Right atrium auricular region (tissue), 2 donors: Measurements from ENCODE around the gene TMEM255B. TPM values are rescaled to one million over a fixed set of nuclear protein-coding genes. Genes with fewer than 3 reads are reported as not detected.

Experiments
- DNase-seq: peaks from one replicate; pipeline ENCODE4 v3.0.0-alpha.2; 2019; ENCODE audit warnings: low spot score
- H3K27ac ChIP-seq, 2 donors: fragments of 200-600 bp; sonication (generic); 1 replicate in 1 of 2; 2 replicates in 1 of 2; pipeline ENCODE4 v1.5.1; 2016 to 2019
- H3K27me3 ChIP-seq, 2 donors: fragments of 200-600 bp; sonication (generic); one replicate each; pipeline versions ENCODE4 v1.5.1 to v1.6.0; 2017 to 2019
- H3K36me3 ChIP-seq: fragments of 200-600 bp; sonication (generic); one replicate; pipeline ENCODE4 v1.5.1; 2016
- H3K4me1 ChIP-seq, 2 donors: fragments of 200-600 bp; sonication (generic); one replicate each; pipeline versions ENCODE4 v1.5.1 to v1.6.0; 2017 to 2019
- H3K4me3 ChIP-seq, 2 donors: fragments of 200-600 bp; sonication (generic); 1 replicate in 1 of 2; 2 replicates in 1 of 2; pipeline ENCODE4 v1.5.1; 2017 to 2019; ENCODE audit warnings: mild to moderate bottlenecking in 1 of 2, moderate library complexity in 1 of 2
- H3K9me3 ChIP-seq, 2 donors: fragments of 200-600 bp; sonication (generic); one replicate each; pipeline ENCODE4 v1.5.1; 2019
- total RNA-seq, 2 donors: library from RNA; depleted of rRNA; stranded (reverse); fragments of >200 nt; gene quantifications; one replicate each; pipeline ENCODE4 v1.1.0, GENCODE V29; 2016
- TF ChIP-seq, protein P1 (sequence below), 2 donors: fragments of 200-600 bp; sonication (generic); IDR thresholded peaks; one replicate each; pipeline ENCODE4 v1.5.1; 2019; ENCODE audit warnings: antibody characterized with exemption in 2 of 2

TMEM255B gene
- total RNA-seq, 2 donors from 2014 or later: 5.2 to 6.0 TPM

DNA sequence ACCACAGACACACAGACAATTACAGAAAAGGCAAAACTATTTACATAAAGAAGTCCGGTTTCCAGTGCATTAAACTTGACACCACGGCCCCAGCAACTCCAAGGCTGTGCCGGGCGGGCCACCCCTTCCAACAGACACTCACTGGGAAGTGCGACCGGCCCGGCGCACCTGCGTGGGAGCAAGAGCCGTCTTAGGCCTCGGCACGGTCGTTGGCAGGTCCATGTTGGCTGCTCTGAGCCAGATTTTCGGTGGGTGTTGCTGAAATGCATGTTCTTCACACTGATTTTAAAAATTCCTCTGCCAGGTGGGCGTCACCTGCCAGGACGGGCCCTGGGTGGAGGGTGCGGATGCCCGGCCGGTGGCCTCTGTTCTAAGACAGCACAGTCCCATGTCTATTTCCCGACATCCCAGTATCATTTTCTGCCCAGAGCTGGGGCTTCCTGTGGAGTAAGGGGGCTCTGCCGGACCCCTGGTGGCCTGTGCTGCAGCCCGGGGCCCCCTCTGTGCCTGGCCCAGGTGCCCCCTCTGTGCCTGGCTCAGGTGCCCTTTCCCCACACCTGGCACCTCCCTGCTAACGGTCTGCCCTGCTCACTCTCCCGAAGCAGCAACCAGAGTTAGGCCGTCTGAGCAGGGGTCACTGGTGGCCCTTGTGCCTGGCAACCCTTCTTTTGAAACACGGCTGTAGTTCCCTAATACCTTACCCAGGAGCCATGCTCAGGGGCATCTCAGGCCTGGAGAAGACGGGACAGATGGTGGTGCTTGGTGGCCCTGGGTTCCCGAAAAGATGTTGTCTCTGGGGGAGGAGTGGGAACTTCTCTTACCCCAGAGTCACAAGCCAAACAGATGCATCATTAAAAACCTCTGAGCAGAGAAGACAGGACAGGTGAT is 9.2 kb downstream of the TMEM255B start:
- Histone ChIP-seq H3K36me3 (no peaks in the 10 kb centered on the region), H3K4me1 (no peaks in the 10 kb centered on the region), H3K27ac (no peak overlapping the region), H3K4me3 (no peak overlapping the region), H3K27me3 (no peaks in the 10 kb centered on the region), H3K9me3 (no peaks in the 10 kb centered on the region)
- DNase-seq: no peak
- TF ChIP-seq, protein P1, sequence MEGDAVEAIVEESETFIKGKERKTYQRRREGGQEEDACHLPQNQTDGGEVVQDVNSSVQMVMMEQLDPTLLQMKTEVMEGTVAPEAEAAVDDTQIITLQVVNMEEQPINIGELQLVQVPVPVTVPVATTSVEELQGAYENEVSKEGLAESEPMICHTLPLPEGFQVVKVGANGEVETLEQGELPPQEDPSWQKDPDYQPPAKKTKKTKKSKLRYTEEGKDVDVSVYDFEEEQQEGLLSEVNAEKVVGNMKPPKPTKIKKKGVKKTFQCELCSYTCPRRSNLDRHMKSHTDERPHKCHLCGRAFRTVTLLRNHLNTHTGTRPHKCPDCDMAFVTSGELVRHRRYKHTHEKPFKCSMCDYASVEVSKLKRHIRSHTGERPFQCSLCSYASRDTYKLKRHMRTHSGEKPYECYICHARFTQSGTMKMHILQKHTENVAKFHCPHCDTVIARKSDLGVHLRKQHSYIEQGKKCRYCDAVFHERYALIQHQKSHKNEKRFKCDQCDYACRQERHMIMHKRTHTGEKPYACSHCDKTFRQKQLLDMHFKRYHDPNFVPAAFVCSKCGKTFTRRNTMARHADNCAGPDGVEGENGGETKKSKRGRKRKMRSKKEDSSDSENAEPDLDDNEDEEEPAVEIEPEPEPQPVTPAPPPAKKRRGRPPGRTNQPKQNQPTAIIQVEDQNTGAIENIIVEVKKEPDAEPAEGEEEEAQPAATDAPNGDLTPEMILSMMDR (IDR thresholded peaks at IDR 0.05): no peak

DNA sequence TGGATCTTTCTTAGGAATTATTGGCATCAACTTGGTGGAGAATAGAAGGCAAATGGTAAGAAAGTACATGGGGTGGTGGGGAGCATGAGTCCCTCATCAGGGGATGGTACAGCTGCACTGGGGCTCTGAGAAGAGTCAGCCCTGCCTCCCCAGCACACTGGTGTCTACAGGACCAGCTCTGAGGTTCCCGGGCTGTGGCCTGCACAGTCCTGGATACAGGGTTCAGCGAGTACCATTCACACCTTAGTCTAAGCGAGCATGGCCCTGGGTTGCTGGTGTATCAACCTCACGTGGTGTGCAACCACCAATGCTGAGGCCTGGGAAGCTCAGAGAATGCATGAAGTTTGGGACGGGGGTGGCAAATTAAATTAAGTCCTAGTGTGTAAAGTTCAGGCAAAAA is 10.1 kb downstream of the TMEM255B start:
- DNase-seq: no peak
- Histone ChIP-seq H3K27ac (no peak overlapping the region), H3K36me3 (no peaks in the 10 kb centered on the region), H3K4me3 (no peak overlapping the region), H3K9me3 (no peaks in the 10 kb centered on the region), H3K4me1 (no peaks in the 10 kb centered on the region), H3K27me3 (no peaks in the 10 kb centered on the region)
- TF ChIP-seq, protein P1 (IDR thresholded peaks at IDR 0.05): no peak

DNA sequence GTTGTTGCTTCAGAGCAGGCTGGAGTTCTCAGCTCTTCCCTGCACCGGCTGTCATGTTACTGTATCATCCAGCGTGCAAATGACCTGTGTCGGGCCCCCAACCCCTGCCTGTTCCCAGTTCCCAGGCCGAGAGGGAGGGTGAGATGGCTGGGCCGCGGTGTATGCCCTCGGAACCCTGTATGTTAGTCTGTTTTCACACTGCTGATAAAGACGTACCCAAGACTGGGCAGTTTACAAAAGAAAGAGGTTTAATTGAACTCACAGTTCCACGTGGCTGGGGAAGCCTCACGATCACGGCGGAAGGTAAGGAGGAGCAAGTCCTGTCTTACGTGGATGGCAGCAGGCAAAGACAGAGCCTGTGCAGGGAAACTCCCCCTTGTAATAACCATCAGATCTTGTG is 10.9 kb downstream of the TMEM255B start:
- TF ChIP-seq, protein P1 (IDR thresholded peaks at IDR 0.05): no peak
- no peak for DNase-seq
- H3K4me1 ChIP-seq: no peaks in the 10 kb centered on the region

DNA sequence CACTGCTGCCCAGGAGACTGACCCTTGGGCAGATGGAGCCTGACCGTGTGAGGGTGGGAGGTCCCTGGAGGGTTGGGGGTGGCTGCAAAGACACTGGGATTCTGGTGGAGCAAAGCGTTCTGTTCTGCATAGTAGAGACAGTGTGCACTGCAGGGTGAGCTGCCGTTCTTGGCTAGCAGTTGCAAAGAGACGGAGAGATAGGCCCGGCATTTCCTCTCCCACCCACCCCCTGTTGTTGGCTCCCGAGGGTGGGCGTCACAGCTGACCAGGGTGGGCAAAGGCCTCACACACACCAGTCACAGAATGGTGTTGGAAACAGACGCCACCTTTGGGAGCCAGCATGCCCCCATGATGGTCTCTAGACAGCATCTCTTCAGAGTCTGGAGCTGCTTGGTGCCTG is 11.4 kb downstream of the TMEM255B start:
- Histone ChIP-seq H3K27me3 (no peaks in the 10 kb centered on the region), H3K4me3 (no peak overlapping the region), H3K27ac (no peak overlapping the region), H3K9me3 (no peaks in the 10 kb centered on the region), H3K36me3 (no peaks in the 10 kb centered on the region), H3K4me1 (no peaks in the 10 kb centered on the region)
- TF ChIP-seq, protein P1 (IDR thresholded peaks at IDR 0.05): no peak
- no peak for DNase-seq

More for the DNA sequence above, 10.9 kb downstream of the TMEM255B start:
- no peaks in the 10 kb centered on the region for H3K9me3 ChIP-seq
- no peak overlapping the region for H3K27ac ChIP-seq
- no peaks in the 10 kb centered on the region for H3K27me3 ChIP-seq
- H3K36me3 ChIP-seq: no peaks in the 10 kb centered on the region
- H3K4me3 ChIP-seq: no peak overlapping the region

DNA sequence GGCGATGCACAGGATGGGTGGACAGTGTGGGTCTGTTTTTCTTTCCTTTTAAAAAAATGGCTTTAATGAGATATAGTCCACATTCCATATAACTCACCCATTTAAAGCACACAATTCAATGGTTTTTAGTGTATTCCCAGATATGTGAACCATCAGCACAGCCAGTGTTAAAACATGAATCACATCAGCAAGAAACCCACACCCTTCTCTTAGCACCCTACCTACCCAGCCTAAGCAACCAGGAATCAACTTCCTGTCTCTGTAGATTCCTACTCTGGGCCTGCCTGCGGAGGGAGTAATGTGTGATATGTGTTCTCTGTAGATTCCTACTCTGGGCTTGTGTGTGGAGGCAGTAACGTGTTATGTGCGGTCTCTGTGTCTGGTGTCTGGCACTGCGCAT is 11.9 kb downstream of the TMEM255B start:
- no peak overlapping the region for H3K27ac ChIP-seq
- TF ChIP-seq, protein P1 (IDR thresholded peaks at IDR 0.05): no peak
- H3K9me3 ChIP-seq: no peaks in the 10 kb centered on the region
- H3K4me1 ChIP-seq: no peaks in the 10 kb centered on the region
- H3K4me3 ChIP-seq: no peak overlapping the region
- DNase-seq: no peak
- no peaks in the 10 kb centered on the region for H3K36me3 ChIP-seq
- no peaks in the 10 kb centered on the region for H3K27me3 ChIP-seq
